Ishikawa (cell line): ENCODE results near the gene DNAJA4.

Source experiments
- CEBPB ChIP-seq: IDR thresholded peaks from 2 replicates; pipeline ENCODE4 v1.6.1; 2012
- CREB1 ChIP-seq: IDR thresholded peaks from 2 replicates; pipeline ENCODE4 v1.6.1; 2012; ENCODE audit warnings: low read depth
- EGR1 ChIP-seq: IDR thresholded peaks from 2 replicates; pipeline ENCODE4 v1.6.1; 2012
- EP300 ChIP-seq: IDR thresholded peaks from 2 replicates; pipeline ENCODE4 v1.6.1; 2012; ENCODE audit warnings: borderline replicate concordance
- FOXM1 ChIP-seq: IDR thresholded peaks from 2 replicates; pipeline ENCODE4 v1.6.1; 2012; ENCODE audit warnings: low read depth, borderline replicate concordance
- NFIC ChIP-seq: IDR thresholded peaks from 2 replicates; pipeline ENCODE4 v1.6.1; 2012
- REST ChIP-seq: IDR thresholded peaks from 2 replicates; pipeline ENCODE4 v1.6.1; 2012; ENCODE audit warnings: low read depth, mild to moderate bottlenecking
- TAF1 ChIP-seq: IDR thresholded peaks from 2 replicates; pipeline ENCODE4 v1.6.1; 2012; ENCODE audit warnings: low read depth, mild to moderate bottlenecking
- TCF12 ChIP-seq: IDR thresholded peaks from 2 replicates; pipeline ENCODE4 v1.6.1; 2012; ENCODE audit warnings: low read depth
- TEAD4 ChIP-seq: IDR thresholded peaks from 2 replicates; pipeline ENCODE4 v1.6.1; 2012
- YY1 ChIP-seq: IDR thresholded peaks from 2 replicates; pipeline ENCODE4 v1.6.1; 2012; ENCODE audit warnings: low read depth
- TF ChIP-seq, protein P1 (sequence below): IDR thresholded peaks from 2 replicates; pipeline ENCODE4 v1.6.1; 2012

GRCh38 chr15:78224023-78224411 lies 40.3 kb upstream of the DNAJA4 start:
- TF ChIP-seq YY1 = no peak
- TF ChIP-seq, protein P1, sequence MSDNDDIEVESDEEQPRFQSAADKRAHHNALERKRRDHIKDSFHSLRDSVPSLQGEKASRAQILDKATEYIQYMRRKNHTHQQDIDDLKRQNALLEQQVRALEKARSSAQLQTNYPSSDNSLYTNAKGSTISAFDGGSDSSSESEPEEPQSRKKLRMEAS = no peak
- no peak for TF ChIP-seq EGR1
- TF ChIP-seq EP300 = no peak
- TF ChIP-seq CEBPB = no peak
- no peak for TF ChIP-seq CREB1
- TF ChIP-seq NFIC = no peak
- no peak for TF ChIP-seq REST
- no peak for TF ChIP-seq TAF1
- no peak for TF ChIP-seq TCF12
- no peak for TF ChIP-seq FOXM1
- no peak for TF ChIP-seq TEAD4
